Neural progenitor cell (in vitro differentiated cells): ENCODE data around the gene B3GAT2. TPM values are rescaled to one million over a fixed set of nuclear protein-coding genes. Genes with fewer than 3 reads are reported as not detected.

Experiments used
- DNase-seq: peaks from one replicate; pipeline ENCODE4 v3.0.0-alpha.2; 2016; ENCODE audit warnings: low spot score
- H2AFZ ChIP-seq: fragments of 200-600 bp; sonication (generic); replicated peaks from 2 replicates; pipeline ENCODE4 v1.6.1; 2016; ENCODE audit warnings: antibody characterized with exemption
- H3F3A ChIP-seq: fragments of 200-600 bp; sonication (generic); 2 replicates; pipeline ENCODE4 v1.6.1; 2016; ENCODE audit warnings: antibody characterized with exemption, low read depth
- H3K27ac ChIP-seq: fragments of 200-600 bp; sonication (generic); 2 replicates; pipeline ENCODE4 v1.5.1; 2016; ENCODE audit warnings: mild to moderate bottlenecking
- H3K27me3 ChIP-seq: fragments of 200-600 bp; sonication (generic); 2 replicates; pipeline ENCODE4 v1.6.1; 2016; ENCODE audit warnings: mild to moderate bottlenecking, moderate library complexity
- H3K36me3 ChIP-seq: fragments of 200-600 bp; sonication (generic); 2 replicates; pipeline ENCODE4 v1.5.1; 2016
- H3K4me1 ChIP-seq: fragments of 200-600 bp; sonication (generic); 2 replicates; pipeline ENCODE4 v1.6.1; 2016; ENCODE audit warnings: mixed run types
- H3K4me2 ChIP-seq: fragments of 200-600 bp; sonication (generic); 2 replicates; pipeline ENCODE4 v1.6.1; 2016
- H3K4me3 ChIP-seq: fragments of 200-600 bp; sonication (generic); 2 replicates; pipeline ENCODE4 v1.5.1; 2016
- H3K79me2 ChIP-seq: fragments of 200-600 bp; sonication (generic); 2 replicates; pipeline ENCODE4 v1.6.1; 2016; ENCODE audit warnings: low read depth
- H3K9ac ChIP-seq: fragments of 200-600 bp; sonication (generic); 2 replicates; pipeline ENCODE4 v1.6.1; 2016
- H3K9me3 ChIP-seq: fragments of 200-600 bp; sonication (generic); 2 replicates; pipeline ENCODE4 v1.5.1; 2016; ENCODE audit warnings: low read depth
- H4K20me1 ChIP-seq: fragments of 200-600 bp; sonication (generic); 2 replicates; pipeline ENCODE4 v1.6.1; 2016; ENCODE audit warnings: low read depth
- H3K27ac Mint-ChIP-seq: 3 replicates; pipeline ENCODE4 v1.8.0; 2021; ENCODE audit warnings: mixed read lengths
- H3K27me3 Mint-ChIP-seq: 2 replicates; pipeline ENCODE4 v1.8.0; 2022; ENCODE audit warnings: low read depth, mild to moderate bottlenecking, inconsistent platforms, moderate library complexity, mixed read lengths; ENCODE audit not compliant: insufficient read depth
- H3K36me3 Mint-ChIP-seq: 3 replicates; pipeline ENCODE4 v1.8.0; 2021; ENCODE audit warnings: mixed read lengths
- H3K4me1 Mint-ChIP-seq: 3 replicates; pipeline ENCODE4 v1.8.0; 2021; ENCODE audit warnings: mixed read lengths
- H3K4me3 Mint-ChIP-seq: 3 replicates; pipeline ENCODE4 v1.8.0; 2021; ENCODE audit warnings: mild to moderate bottlenecking, moderate library complexity, mixed read lengths
- H3K9me3 Mint-ChIP-seq: 3 replicates; pipeline ENCODE4 v1.8.0; 2020; ENCODE audit warnings: mixed read lengths
- EZH2 ChIP-seq: fragments of 200-600 bp; sonication (generic); IDR thresholded peaks from 2 replicates; pipeline ENCODE4 v1.6.1; 2017; ENCODE audit warnings: antibody characterized with exemption, mild to moderate bottlenecking, moderate library complexity
- EZH2phosphoT487 ChIP-seq: fragments of 200-600 bp; sonication (generic); IDR thresholded peaks from 2 replicates; pipeline ENCODE4 v1.6.1; 2017; ENCODE audit warnings: antibody characterized with exemption
- total RNA-seq: library from RNA; depleted of rRNA; stranded (reverse); fragments of >200 nt; gene quantifications from 2 replicates; pipeline ENCODE4 v1.2.3, GENCODE V29; 2015; ENCODE audit warnings: low replicate concordance
- TF ChIP-seq, protein P1 (sequence below): fragments of 200-600 bp; sonication (generic); IDR thresholded peaks from 2 replicates; pipeline ENCODE4 v1.5.1; 2017; ENCODE audit warnings: antibody characterized with exemption, mild to moderate bottlenecking

The B3GAT2 gene
- total RNA-seq, 1 donor from 2014 or later, result 0.71 TPM

DNA sequence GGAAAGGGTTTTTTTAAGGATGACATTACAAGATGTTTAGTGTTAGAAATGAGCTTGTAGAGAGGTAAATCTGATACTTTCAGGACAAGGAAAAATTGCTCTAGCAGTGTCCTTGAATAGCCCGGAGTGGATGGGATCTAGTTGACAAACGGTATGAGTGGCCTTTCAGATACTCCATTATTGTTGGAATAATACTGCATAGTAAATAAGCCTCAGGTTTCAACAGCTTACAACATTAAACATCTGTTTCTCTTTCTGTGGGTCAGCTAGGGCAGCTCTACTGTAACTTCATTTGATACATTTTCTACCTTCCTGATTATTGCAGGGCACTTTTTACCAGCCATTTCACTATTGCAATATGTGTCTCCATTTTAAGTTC, 118.0 kb downstream of the B3GAT2 start:
- Histone ChIP-seq H3K9me3 (no peaks in the 10 kb centered on the region), H3K79me2 (no peaks in the 10 kb centered on the region), H2AFZ (no peak overlapping the region), H3K4me2 (no peak overlapping the region), H3K9ac (no peak overlapping the region), H3K27me3 (no peaks in the 10 kb centered on the region), H3K36me3 (no peaks in the 10 kb centered on the region), H3K4me3 (no peak overlapping the region), H3K27ac (no peak overlapping the region), H3K4me1 (no peaks in the 10 kb centered on the region), H3F3A (no peaks in the 10 kb centered on the region), H4K20me1 (no peaks in the 10 kb centered on the region)
- Mint-ChIP-seq H3K9me3 (no peaks in the 10 kb centered on the region), H3K4me3 (no peak overlapping the region), H3K4me1 (peaks cover 4% of the 10 kb centered on the region), H3K36me3 (peaks cover 3% of the 10 kb centered on the region), H3K27me3 (peaks cover 4% of the 10 kb centered on the region), H3K27ac (no peak overlapping the region)
- DNase-seq, result no peak
- TF ChIP-seq EZH2 (no peak), EZH2phosphoT487 (no peak)
- TF ChIP-seq, protein P1, sequence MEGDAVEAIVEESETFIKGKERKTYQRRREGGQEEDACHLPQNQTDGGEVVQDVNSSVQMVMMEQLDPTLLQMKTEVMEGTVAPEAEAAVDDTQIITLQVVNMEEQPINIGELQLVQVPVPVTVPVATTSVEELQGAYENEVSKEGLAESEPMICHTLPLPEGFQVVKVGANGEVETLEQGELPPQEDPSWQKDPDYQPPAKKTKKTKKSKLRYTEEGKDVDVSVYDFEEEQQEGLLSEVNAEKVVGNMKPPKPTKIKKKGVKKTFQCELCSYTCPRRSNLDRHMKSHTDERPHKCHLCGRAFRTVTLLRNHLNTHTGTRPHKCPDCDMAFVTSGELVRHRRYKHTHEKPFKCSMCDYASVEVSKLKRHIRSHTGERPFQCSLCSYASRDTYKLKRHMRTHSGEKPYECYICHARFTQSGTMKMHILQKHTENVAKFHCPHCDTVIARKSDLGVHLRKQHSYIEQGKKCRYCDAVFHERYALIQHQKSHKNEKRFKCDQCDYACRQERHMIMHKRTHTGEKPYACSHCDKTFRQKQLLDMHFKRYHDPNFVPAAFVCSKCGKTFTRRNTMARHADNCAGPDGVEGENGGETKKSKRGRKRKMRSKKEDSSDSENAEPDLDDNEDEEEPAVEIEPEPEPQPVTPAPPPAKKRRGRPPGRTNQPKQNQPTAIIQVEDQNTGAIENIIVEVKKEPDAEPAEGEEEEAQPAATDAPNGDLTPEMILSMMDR, result no peak

DNA sequence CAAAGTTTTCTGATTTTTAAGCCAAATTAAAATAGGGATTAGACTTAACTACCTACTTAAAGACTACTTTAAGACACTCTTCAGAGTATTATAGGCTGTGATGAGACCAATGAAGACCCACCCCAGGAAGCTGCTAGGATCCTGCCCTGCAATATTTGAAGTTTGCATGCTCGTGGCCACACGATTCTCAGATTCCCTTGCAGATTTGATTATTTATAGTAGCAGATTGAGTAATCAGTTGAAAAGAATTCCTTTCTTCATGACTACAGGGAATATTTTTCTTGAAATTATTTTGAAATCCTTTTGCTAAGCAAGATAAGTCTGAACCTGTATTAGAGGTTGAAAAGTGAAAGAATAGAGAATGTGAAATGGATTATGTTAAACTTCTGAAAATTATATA, 122.3 kb downstream of the B3GAT2 start:
- Histone ChIP-seq H3K79me2 (no peaks in the 10 kb centered on the region), H2AFZ (no peak overlapping the region), H3K9ac (no peak overlapping the region), H3K27ac (no peak overlapping the region), H3K4me1 (no peaks in the 10 kb centered on the region), H3K36me3 (no peaks in the 10 kb centered on the region), H4K20me1 (no peaks in the 10 kb centered on the region), H3K27me3 (no peaks in the 10 kb centered on the region), H3K4me2 (no peak overlapping the region), H3K9me3 (no peaks in the 10 kb centered on the region), H3F3A (no peaks in the 10 kb centered on the region), H3K4me3 (no peak overlapping the region)
- TF ChIP-seq, protein P1, result no peak
- no peak for TF ChIP-seq EZH2phosphoT487
- no peak for TF ChIP-seq EZH2
- peaks cover 4% of the 10 kb centered on the region for H3K4me1 Mint-ChIP-seq
- no peak overlapping the region for H3K4me3 Mint-ChIP-seq
- peaks cover 3% of the 10 kb centered on the region for H3K36me3 Mint-ChIP-seq
- DNase-seq, result no peak
- H3K9me3 Mint-ChIP-seq, result no peaks in the 10 kb centered on the region
- H3K27me3 Mint-ChIP-seq, result peaks cover 4% of the 10 kb centered on the region
- no peak overlapping the region for H3K27ac Mint-ChIP-seq

- Mint-ChIP-seq H3K4me1 (no peaks in the 10 kb centered on the region), H3K4me3 (no peak overlapping the region), H3K36me3 (peaks cover 3% of the 10 kb centered on the region), H3K9me3 (no peaks in the 10 kb centered on the region), H3K27ac (no peak overlapping the region), H3K27me3 (no peaks in the 10 kb centered on the region)
- Histone ChIP-seq H3K4me2 (no peak overlapping the region), H3K27ac (no peak overlapping the region), H3K4me1 (no peaks in the 10 kb centered on the region), H3K36me3 (no peaks in the 10 kb centered on the region), H3K79me2 (no peaks in the 10 kb centered on the region), H3K9me3 (no peaks in the 10 kb centered on the region), H3K4me3 (no peak overlapping the region), H3K27me3 (no peaks in the 10 kb centered on the region), H3K9ac (no peak overlapping the region), H4K20me1 (no peaks in the 10 kb centered on the region), H2AFZ (no peak overlapping the region), H3F3A (no peaks in the 10 kb centered on the region)
- TF ChIP-seq EZH2phosphoT487 (no peak), EZH2 (no peak)
- TF ChIP-seq, protein P1, result no peak
- no peak for DNase-seq
These were observed 125.4 kb downstream of the B3GAT2 start for GRCh38 chr6:70831427-70831826.

DNA sequence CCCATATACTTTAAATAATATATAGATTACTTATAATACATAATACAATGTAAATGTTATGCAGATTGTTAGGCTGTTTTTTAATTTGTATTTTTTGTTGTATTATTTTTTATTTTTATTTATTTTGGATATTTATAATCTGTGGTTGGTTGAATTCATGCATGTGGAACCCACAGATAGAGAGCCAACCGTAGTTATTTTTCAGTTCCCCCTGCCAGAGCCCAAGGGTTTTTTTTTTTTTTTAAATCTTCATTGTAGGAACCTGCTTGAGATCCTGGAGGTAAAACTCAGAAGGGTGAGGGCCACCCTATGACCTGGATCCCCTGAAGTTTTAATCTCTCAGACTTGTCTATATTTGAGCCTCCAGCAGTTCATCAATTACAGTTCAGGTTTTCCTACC, 133.2 kb downstream of the B3GAT2 start:
- H3K4me3 Mint-ChIP-seq, result no peak overlapping the region
- Histone ChIP-seq H3K36me3 (no peaks in the 10 kb centered on the region), H3K4me3 (no peak overlapping the region), H3K79me2 (no peaks in the 10 kb centered on the region), H3K4me1 (no peaks in the 10 kb centered on the region), H3K9me3 (no peaks in the 10 kb centered on the region), H3K27ac (no peak overlapping the region), H2AFZ (no peak overlapping the region), H3K9ac (no peak overlapping the region), H4K20me1 (no peaks in the 10 kb centered on the region), H3K4me2 (no peak overlapping the region), H3F3A (no peaks in the 10 kb centered on the region), H3K27me3 (no peaks in the 10 kb centered on the region)
- no peak overlapping the region for H3K27ac Mint-ChIP-seq
- peaks cover 1% of the 10 kb centered on the region for H3K36me3 Mint-ChIP-seq
- H3K4me1 Mint-ChIP-seq, result no peaks in the 10 kb centered on the region
- DNase-seq, result no peak
- H3K9me3 Mint-ChIP-seq, result peaks cover 1% of the 10 kb centered on the region
- TF ChIP-seq EZH2phosphoT487 (no peak), EZH2 (no peak)
- TF ChIP-seq, protein P1, result no peak
- no peaks in the 10 kb centered on the region for H3K27me3 Mint-ChIP-seq
